SK-N-SH (cell line): Measurements from ENCODE around the gene NTNG2. TPM values are rescaled to one million over a fixed set of nuclear protein-coding genes. Genes with fewer than 3 reads are reported as not detected.

Experiments used
- CTCF ChIA-PET: fragments of 300-600, 350-600 bp; formaldehyde crosslinking; extraction: SDS; loops from one replicate; lab custom pipeline; 2021; lab: Yijun Ruan, JAX
- POLR2A ChIA-PET: fragments of 350-600 bp; sonication (Branson Sonifier 250); formaldehyde crosslinking; extraction: SDS; loops from one replicate; lab custom pipeline; 2020; ENCODE audit warnings: antibody characterized with exemption, inconsistent platforms; lab: Yijun Ruan, JAX
- DNase-seq: peaks from one replicate; pipeline ENCODE4 v3.0.0; 2012
- H2AFZ ChIP-seq: fragments of 200-600 bp; sonication (generic); 2 replicates; pipeline ENCODE4 v1.8.1; 2016; ENCODE audit warnings: antibody characterized with exemption, mild to moderate bottlenecking, low read depth
- H3F3A ChIP-seq: fragments of 200-600 bp; sonication (generic); replicated peaks from 2 replicates; pipeline ENCODE3; 2016; ENCODE audit warnings: antibody characterized with exemption, mild to moderate bottlenecking; ENCODE audit not compliant: insufficient read depth
- H3K27ac ChIP-seq, 2 experiments: fragments of 200-500 bp in 1 of 2; fragments of 200-600 bp in 1 of 2; sonication (Bioruptor generic) in 1 of 2; sonication (generic), shearing (Covaris generic) in 1 of 2; 2 replicates each; pipeline versions ENCODE4 v1.5.1 to v1.6.1; 2014 to 2016; ENCODE audit warnings: low read depth in 2 of 2, inconsistent platforms in 1 of 2, low read length in 1 of 2, mild to moderate bottlenecking in 1 of 2, mixed read lengths in 1 of 2
- H3K27me3 ChIP-seq: fragments of 200-600 bp; sonication (generic), shearing (Covaris generic); 2 replicates; pipeline ENCODE4 v1.6.1; 2016; ENCODE audit warnings: mixed run types; ENCODE audit not compliant: insufficient read depth
- H3K36me3 ChIP-seq, 2 experiments: fragments of 200-500 bp in 1 of 2; fragments of 200-600 bp in 1 of 2; sonication (Bioruptor generic) in 1 of 2; sonication (generic) in 1 of 2; replicated peaks in 1 of 2; 2 replicates each; pipeline versions ENCODE3 to v1.5.1; 2014 to 2016; ENCODE audit warnings: low read length in 1 of 2, mild to moderate bottlenecking in 1 of 2; ENCODE audit not compliant: insufficient read depth in 2 of 2, control insufficient read depth in 1 of 2
- H3K4me1 ChIP-seq, 2 experiments: fragments of 200-500 bp in 1 of 2; fragments of 200-600 bp in 1 of 2; sonication (Bioruptor generic) in 1 of 2; sonication (generic), shearing (Covaris generic) in 1 of 2; 2 replicates each; pipeline versions ENCODE4 v1.5.1 to v1.6.1; 2014 to 2016; ENCODE audit warnings: low read depth in 1 of 2, low read length in 1 of 2, mixed run types in 1 of 2; ENCODE audit not compliant: insufficient read depth in 2 of 2, control insufficient read depth in 1 of 2
- H3K4me2 ChIP-seq: fragments of 200-600 bp; sonication (generic), shearing (Covaris generic); 2 replicates; pipeline ENCODE4 v1.6.1; 2017; ENCODE audit warnings: mixed run types
- H3K4me3 ChIP-seq, 2 experiments: fragments of 200-500 bp in 1 of 2; fragments of 200-600 bp in 1 of 2; sonication (Bioruptor generic) in 1 of 2; sonication (generic), shearing (Covaris generic) in 1 of 2; 2 replicates each; pipeline versions ENCODE4 v1.5.1 to v1.8.1; 2014 to 2016; ENCODE audit warnings: low read depth in 2 of 2, inconsistent platforms in 1 of 2, low read length in 1 of 2, mild to moderate bottlenecking in 1 of 2, mixed read lengths in 1 of 2, moderate library complexity in 1 of 2
- H3K79me2 ChIP-seq: fragments of 200-600 bp; sonication (generic); 2 replicates; pipeline ENCODE4 v1.8.1; 2017; ENCODE audit warnings: mild to moderate bottlenecking; ENCODE audit not compliant: insufficient read depth
- H3K9ac ChIP-seq: fragments of 200-600 bp; sonication (generic); 2 replicates; pipeline ENCODE4 v1.6.1; 2017; ENCODE audit warnings: mixed run types
- H3K9me2 ChIP-seq: fragments of 200-600 bp; sonication (generic); 2 replicates; pipeline ENCODE4 v1.6.1; 2017; ENCODE audit warnings: mixed run types
- H3K9me3 ChIP-seq: fragments of 200-600 bp; sonication (generic); 2 replicates; pipeline ENCODE4 v1.6.1; 2017; ENCODE audit warnings: mixed run types, mild to moderate bottlenecking, moderate library complexity
- H4K20me1 ChIP-seq: fragments of 200-600 bp; sonication (generic); 2 replicates; pipeline ENCODE4 v1.6.1; 2017; ENCODE audit warnings: mild to moderate bottlenecking, mixed run types; ENCODE audit not compliant: insufficient read depth
- CHD2 ChIP-seq: fragments of 150-350 bp; IDR thresholded peaks from 2 replicates; pipeline ENCODE4 v1.6.1; 2018; ENCODE audit warnings: low read length; ENCODE audit not compliant: partially characterized antibody
- ELF1 ChIP-seq: IDR thresholded peaks from 2 replicates; pipeline ENCODE4 v1.4.0; 2012
- EP300 ChIP-seq, 2 experiments: IDR thresholded peaks; 2 replicates each; pipeline versions ENCODE4 v1.4.0 to v1.6.1; 2012; ENCODE audit warnings: borderline replicate concordance in 1 of 2, low read depth in 1 of 2, low read length in 1 of 2
- FOXM1 ChIP-seq: IDR thresholded peaks from 2 replicates; pipeline ENCODE4 v1.4.0; 2012; ENCODE audit warnings: low read depth, mild to moderate bottlenecking
- GABPA ChIP-seq: IDR thresholded peaks from 2 replicates; pipeline ENCODE4 v1.4.0; 2012; ENCODE audit warnings: low read depth, mild to moderate bottlenecking
- GATA2 ChIP-seq: sonication (generic); formaldehyde crosslinking; IDR thresholded peaks from 2 replicates; pipeline ENCODE4 v1.5.0; 2020; ENCODE audit warnings: mild to moderate bottlenecking, missing genetic modification reagents
- JUND ChIP-seq: IDR thresholded peaks from 2 replicates; pipeline ENCODE4 v1.4.0; 2012
- MAX ChIP-seq: IDR thresholded peaks from 2 replicates; pipeline ENCODE4 v1.4.0; 2012; ENCODE audit warnings: low read depth
- MEF2A ChIP-seq: IDR thresholded peaks from 2 replicates; pipeline ENCODE4 v1.4.0; 2012; ENCODE audit warnings: low read depth, borderline replicate concordance
- MXI1 ChIP-seq: IDR thresholded peaks from 2 replicates; pipeline ENCODE4 v1.6.1; 2012; ENCODE audit warnings: mild to moderate bottlenecking, low read depth, low read length, improper control_type of control experiment
- RCOR1 ChIP-seq: fragments of 150-350 bp; IDR thresholded peaks from 2 replicates; pipeline ENCODE4 v1.6.1; 2017; ENCODE audit warnings: antibody characterized with exemption, low read length
- RFX5 ChIP-seq: IDR thresholded peaks from 2 replicates; pipeline ENCODE4 v1.6.1; 2012; ENCODE audit warnings: mild to moderate bottlenecking, improper control_type of control experiment, low read length
- RXRA ChIP-seq: IDR thresholded peaks from 2 replicates; pipeline ENCODE4 v1.4.0; 2012; ENCODE audit warnings: low read depth, mild to moderate bottlenecking, borderline replicate concordance
- SMC3 ChIP-seq: IDR thresholded peaks from 2 replicates; pipeline ENCODE4 v1.6.1; 2012; ENCODE audit warnings: low read depth, low read length, improper control_type of control experiment
- TAF1 ChIP-seq: IDR thresholded peaks from 2 replicates; pipeline ENCODE4 v1.6.1; 2012; ENCODE audit warnings: low read depth, mild to moderate bottlenecking, low read length, moderate library complexity, borderline replicate concordance
- TCF12 ChIP-seq: IDR thresholded peaks from 2 replicates; pipeline ENCODE4 v1.4.0; 2012
- WGBS: methylation state at CpG from one replicate; pipeline ENCODE4 v1.1.6; 2017; ENCODE audit warnings: low lambda C conversion rate; 5-methylcytosine and 5-hydroxymethylcytosine counted together
- polyA plus RNA-seq, 3 experiments: library from polyadenylated mRNA; depleted of rRNA; stranded (reverse); fragments of >200 nt; gene quantifications; 2 replicates each; pipeline ENCODE4 v1.2.3, GENCODE V29; 2012
- TF ChIP-seq, protein P1 (sequence below): fragments of 150-350 bp; IDR thresholded peaks from 2 replicates; pipeline ENCODE4 v1.6.1; 2017; ENCODE audit warnings: antibody characterized with exemption, low read length, low read depth, borderline replicate concordance
- TF ChIP-seq, protein P2 (sequence below): fragments of 200-600 bp; sonication (generic); IDR thresholded peaks from 2 replicates; pipeline ENCODE4 v1.6.1; 2017; ENCODE audit warnings: antibody characterized with exemption, mild to moderate bottlenecking, moderate library complexity
- TF ChIP-seq, protein P3 (sequence below): IDR thresholded peaks from 2 replicates; pipeline ENCODE4 v1.6.1; 2012; ENCODE audit warnings: mild to moderate bottlenecking, low read depth, low read length, moderate library complexity
- TF ChIP-seq, protein P4 (sequence below): IDR thresholded peaks from 2 replicates; pipeline ENCODE4 v1.4.0; 2012; ENCODE audit warnings: low read depth, borderline replicate concordance

The NTNG2 gene
- polyA plus RNA-seq, 1 of the 3 experiments (the other 2 are of a cell fraction) = 6.1 TPM

GRCh38 chr9:132204883-132205282 is 43.0 kb downstream of the NTNG2 start (continued):
- TF ChIP-seq RFX5 (no peak), MAX (no peak)

DNA sequence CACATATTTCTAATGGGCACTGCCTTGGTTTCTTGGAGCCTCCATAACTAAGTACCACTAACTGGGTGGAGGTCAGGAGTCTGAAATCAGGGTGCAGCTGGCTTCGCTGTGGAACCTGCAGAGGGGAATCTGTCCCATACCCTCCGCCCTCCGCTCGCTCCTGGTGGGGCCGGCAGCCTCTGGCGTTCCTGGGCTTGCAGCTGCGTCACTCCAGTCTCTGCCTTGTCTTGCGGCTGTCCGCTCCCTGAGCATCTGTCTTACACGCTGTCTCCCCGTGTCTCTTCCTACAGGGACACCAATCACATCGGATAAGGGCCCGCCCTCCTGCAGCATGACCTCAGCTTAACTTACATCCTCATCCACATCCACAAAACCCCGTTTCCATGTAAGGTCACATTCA is 45.4 kb downstream of the NTNG2 start:
- Histone ChIP-seq H3K9me3 (no peaks in the 10 kb centered on the region), H3K4me3 (no peak overlapping the region), H3K27ac (no peak overlapping the region), H3K79me2 (no peaks in the 10 kb centered on the region), H3K36me3 (no peaks in the 10 kb centered on the region), H3K4me1 (peaks cover 0 to 3% of the 10 kb centered on the region in 2 experiments; a peak in 1 of 4 replicates), H3K9ac (no peak overlapping the region), H3F3A (no peaks in the 10 kb centered on the region), H3K27me3 (no peaks in the 10 kb centered on the region), H2AFZ (no peak overlapping the region), H3K9me2 (no peaks in the 10 kb centered on the region), H4K20me1 (no peaks in the 10 kb centered on the region), H3K4me2 (no peak overlapping the region)
- TF ChIP-seq GATA2 (CRISPR knock-in tag) = no peak
- no peak for TF ChIP-seq ELF1
- TF ChIP-seq RCOR1 = no peak
- no peak for TF ChIP-seq RFX5
- TF ChIP-seq GABPA = no peak
- no peak for TF ChIP-seq MXI1
- TF ChIP-seq, protein P1, sequence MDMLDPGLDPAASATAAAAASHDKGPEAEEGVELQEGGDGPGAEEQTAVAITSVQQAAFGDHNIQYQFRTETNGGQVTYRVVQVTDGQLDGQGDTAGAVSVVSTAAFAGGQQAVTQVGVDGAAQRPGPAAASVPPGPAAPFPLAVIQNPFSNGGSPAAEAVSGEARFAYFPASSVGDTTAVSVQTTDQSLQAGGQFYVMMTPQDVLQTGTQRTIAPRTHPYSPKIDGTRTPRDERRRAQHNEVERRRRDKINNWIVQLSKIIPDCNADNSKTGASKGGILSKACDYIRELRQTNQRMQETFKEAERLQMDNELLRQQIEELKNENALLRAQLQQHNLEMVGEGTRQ = no peak
- no peak for TF ChIP-seq SMC3
- no peak for TF ChIP-seq TCF12
- TF ChIP-seq, protein P2, sequence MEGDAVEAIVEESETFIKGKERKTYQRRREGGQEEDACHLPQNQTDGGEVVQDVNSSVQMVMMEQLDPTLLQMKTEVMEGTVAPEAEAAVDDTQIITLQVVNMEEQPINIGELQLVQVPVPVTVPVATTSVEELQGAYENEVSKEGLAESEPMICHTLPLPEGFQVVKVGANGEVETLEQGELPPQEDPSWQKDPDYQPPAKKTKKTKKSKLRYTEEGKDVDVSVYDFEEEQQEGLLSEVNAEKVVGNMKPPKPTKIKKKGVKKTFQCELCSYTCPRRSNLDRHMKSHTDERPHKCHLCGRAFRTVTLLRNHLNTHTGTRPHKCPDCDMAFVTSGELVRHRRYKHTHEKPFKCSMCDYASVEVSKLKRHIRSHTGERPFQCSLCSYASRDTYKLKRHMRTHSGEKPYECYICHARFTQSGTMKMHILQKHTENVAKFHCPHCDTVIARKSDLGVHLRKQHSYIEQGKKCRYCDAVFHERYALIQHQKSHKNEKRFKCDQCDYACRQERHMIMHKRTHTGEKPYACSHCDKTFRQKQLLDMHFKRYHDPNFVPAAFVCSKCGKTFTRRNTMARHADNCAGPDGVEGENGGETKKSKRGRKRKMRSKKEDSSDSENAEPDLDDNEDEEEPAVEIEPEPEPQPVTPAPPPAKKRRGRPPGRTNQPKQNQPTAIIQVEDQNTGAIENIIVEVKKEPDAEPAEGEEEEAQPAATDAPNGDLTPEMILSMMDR = no peak
- no peak for TF ChIP-seq RXRA
- no peak for TF ChIP-seq CHD2
- no peak for TF ChIP-seq FOXM1
- no peak for TF ChIP-seq MAX
- TF ChIP-seq TAF1 = no peak
- TF ChIP-seq MEF2A = no peak
- TF ChIP-seq, protein P3, sequence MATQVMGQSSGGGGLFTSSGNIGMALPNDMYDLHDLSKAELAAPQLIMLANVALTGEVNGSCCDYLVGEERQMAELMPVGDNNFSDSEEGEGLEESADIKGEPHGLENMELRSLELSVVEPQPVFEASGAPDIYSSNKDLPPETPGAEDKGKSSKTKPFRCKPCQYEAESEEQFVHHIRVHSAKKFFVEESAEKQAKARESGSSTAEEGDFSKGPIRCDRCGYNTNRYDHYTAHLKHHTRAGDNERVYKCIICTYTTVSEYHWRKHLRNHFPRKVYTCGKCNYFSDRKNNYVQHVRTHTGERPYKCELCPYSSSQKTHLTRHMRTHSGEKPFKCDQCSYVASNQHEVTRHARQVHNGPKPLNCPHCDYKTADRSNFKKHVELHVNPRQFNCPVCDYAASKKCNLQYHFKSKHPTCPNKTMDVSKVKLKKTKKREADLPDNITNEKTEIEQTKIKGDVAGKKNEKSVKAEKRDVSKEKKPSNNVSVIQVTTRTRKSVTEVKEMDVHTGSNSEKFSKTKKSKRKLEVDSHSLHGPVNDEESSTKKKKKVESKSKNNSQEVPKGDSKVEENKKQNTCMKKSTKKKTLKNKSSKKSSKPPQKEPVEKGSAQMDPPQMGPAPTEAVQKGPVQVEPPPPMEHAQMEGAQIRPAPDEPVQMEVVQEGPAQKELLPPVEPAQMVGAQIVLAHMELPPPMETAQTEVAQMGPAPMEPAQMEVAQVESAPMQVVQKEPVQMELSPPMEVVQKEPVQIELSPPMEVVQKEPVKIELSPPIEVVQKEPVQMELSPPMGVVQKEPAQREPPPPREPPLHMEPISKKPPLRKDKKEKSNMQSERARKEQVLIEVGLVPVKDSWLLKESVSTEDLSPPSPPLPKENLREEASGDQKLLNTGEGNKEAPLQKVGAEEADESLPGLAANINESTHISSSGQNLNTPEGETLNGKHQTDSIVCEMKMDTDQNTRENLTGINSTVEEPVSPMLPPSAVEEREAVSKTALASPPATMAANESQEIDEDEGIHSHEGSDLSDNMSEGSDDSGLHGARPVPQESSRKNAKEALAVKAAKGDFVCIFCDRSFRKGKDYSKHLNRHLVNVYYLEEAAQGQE = no peak
- TF ChIP-seq JUND = no peak
- no peak for TF ChIP-seq EP300 (IDR thresholded peaks at IDR 0.05; ENCODE audit: borderline replicate concordance in 1 of 2, low read depth in 1 of 2, low read length in 1 of 2)
- TF ChIP-seq, protein P4, sequence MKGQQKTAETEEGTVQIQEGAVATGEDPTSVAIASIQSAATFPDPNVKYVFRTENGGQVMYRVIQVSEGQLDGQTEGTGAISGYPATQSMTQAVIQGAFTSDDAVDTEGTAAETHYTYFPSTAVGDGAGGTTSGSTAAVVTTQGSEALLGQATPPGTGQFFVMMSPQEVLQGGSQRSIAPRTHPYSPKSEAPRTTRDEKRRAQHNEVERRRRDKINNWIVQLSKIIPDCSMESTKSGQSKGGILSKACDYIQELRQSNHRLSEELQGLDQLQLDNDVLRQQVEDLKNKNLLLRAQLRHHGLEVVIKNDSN = no peak
- DNase-seq = no peak
- POLR2A ChIA-PET = no interaction called here
- WGBS = 83% methylated on average over 9 of the region's 14 CpGs
- CTCF ChIA-PET = interaction anchor here (1.2 kb wide), 1 partner anchor 50 kb away, joined by 3 read pairs; no protein-coding TSS in a partner anchor
